Retina (tissue), 1 donor: ENCODE measurements around the gene RRP36.
"Not testable (repeated sequence)": the region's sequence is repeated elsewhere in the genome, so short reads cannot be mapped to it uniquely, and the experiment has no call there.

Experiments used
- DNase-seq: peaks from one replicate; pipeline ENCODE4 v3.0.0-alpha.2; 2016

The RRP36 gene

GRCh38 chr6:43021270-43022047 lies at the start of gene RRP36:
Gene RRP36, plus strand, starts transcription at chr6:43021623. Its CDS starts 32 bp downstream, at chr6:43021655.
- DNase-seq = peak; percentile 80

- DNase-seq = no peak
Observed at GRCh38 chr6:42971746-42972327, 49.6 kb upstream of the RRP36 start.

- no peak for DNase-seq
Observed at GRCh38 chr6:42973926-42974325, 47.5 kb upstream of the RRP36 start.

- DNase-seq = no peak
Observed at GRCh38 chr6:42974919-42975505, 46.4 kb upstream of the RRP36 start.

GRCh38 chr6:42978487-42978838 lies 43.0 kb upstream of the RRP36 start:
- DNase-seq = peak; percentile 38

GRCh38 chr6:42978839-42979522 lies 42.4 kb upstream of the RRP36 start, which contains the start of gene PEX6:
Gene PEX6, minus strand, starts transcription at chr6:42979181. Its CDS starts 31 bp downstream, at chr6:42979150.
- peak; percentile 93 for DNase-seq

- DNase-seq = no peak
Observed at GRCh38 chr6:42979523-42980177, 41.8 kb upstream of the RRP36 start.

- no peak for DNase-seq
Observed at GRCh38 chr6:42981836-42982235, 39.6 kb upstream of the RRP36 start.

GRCh38 chr6:42984001-42984923 lies 37.2 kb upstream of the RRP36 start, which contains the start of gene PPP2R5D:
Gene PPP2R5D, plus strand, starts transcription at chr6:42984570. Its CDS starts 108 bp downstream, at chr6:42984678.
- peak; percentile 97 for DNase-seq

- peak; percentile 20 for DNase-seq
Observed at GRCh38 chr6:42984924-42985475, 36.4 kb upstream of the RRP36 start.

GRCh38 chr6:42987533-42988451 lies 33.6 kb upstream of the RRP36 start:
- no peak for DNase-seq

GRCh38 chr6:42988486-42989020 lies 32.9 kb upstream of the RRP36 start:
- no peak for DNase-seq

- DNase-seq = no peak
Observed at GRCh38 chr6:42989923-42990322, 31.5 kb upstream of the RRP36 start.

- DNase-seq = no peak
Observed at GRCh38 chr6:42993445-42993844, 28.0 kb upstream of the RRP36 start.

GRCh38 chr6:42996513-42996912 lies 24.9 kb upstream of the RRP36 start:
- DNase-seq = no peak

- DNase-seq = not testable (repeated sequence)
Observed at GRCh38 chr6:42998205-42998604, 23.2 kb upstream of the RRP36 start.

- no peak for DNase-seq
Observed at GRCh38 chr6:43001843-43002242, 19.6 kb upstream of the RRP36 start.

- no peak for DNase-seq
Observed at GRCh38 chr6:43005844-43006243, 15.6 kb upstream of the RRP36 start.

- no peak for DNase-seq
Observed at GRCh38 chr6:43006251-43006650, 15.2 kb upstream of the RRP36 start.

GRCh38 chr6:43007126-43007525 lies 14.3 kb upstream of the RRP36 start:
- no peak for DNase-seq
